IMR-90 (cell line): ENCODE measurements around the gene LCE1E.

Experiments used
- CEBPB ChIP-seq: IDR thresholded peaks from 2 replicates; pipeline ENCODE4 v1.6.1; 2012; ENCODE audit warnings: low read depth, low read length, improper control_type of control experiment
- CHD1 ChIP-seq: IDR thresholded peaks from 2 replicates; pipeline ENCODE4 v1.6.1; 2012; ENCODE audit warnings: low read depth, low read length, improper control_type of control experiment
- CTCF ChIP-seq: conservative IDR thresholded peaks from 2 replicates; pipeline ENCODE4 v1.5.1; 2012; ENCODE audit warnings: mild to moderate bottlenecking, low read depth, low read length, improper control_type of control experiment
- FOS ChIP-seq: fragments of 150-350 bp; IDR thresholded peaks from 2 replicates; pipeline ENCODE4 v1.6.1; 2016; ENCODE audit warnings: low read depth, low read length
- MXI1 ChIP-seq: IDR thresholded peaks from 2 replicates; pipeline ENCODE4 v1.6.1; 2012; ENCODE audit warnings: low read depth, mild to moderate bottlenecking, low read length, moderate library complexity, borderline replicate concordance
- NFE2L2 ChIP-seq: fragments of 150-350 bp; IDR thresholded peaks from 2 replicates; pipeline ENCODE4 v1.6.1; 2016; ENCODE audit warnings: low read depth, mild to moderate bottlenecking, low read length
- POLR2A ChIP-seq: IDR thresholded peaks from 2 replicates; pipeline ENCODE4 v1.6.1; 2012; ENCODE audit warnings: mild to moderate bottlenecking, low read depth, low read length
- RCOR1 ChIP-seq: IDR thresholded peaks from 2 replicates; pipeline ENCODE4 v1.6.1; 2012; ENCODE audit warnings: mild to moderate bottlenecking, low read length, improper control_type of control experiment; ENCODE audit not compliant: insufficient replicate concordance
- USF2 ChIP-seq: fragments of 150-350 bp; IDR thresholded peaks from 2 replicates; pipeline ENCODE4 v1.6.1; 2017; ENCODE audit warnings: mild to moderate bottlenecking, antibody characterized with exemption, low read length, low read depth

GRCh38 chr1:152745289-152745704 is 40.8 kb upstream of the LCE1E start:
- TF ChIP-seq NFE2L2 (no peak), CTCF (no peak), RCOR1 (no peak), POLR2A (no peak), MXI1 (no peak), CEBPB (peak; percentile 52; the same call in 1 of the 2 replicates), FOS (no peak), CHD1 (no peak), USF2 (peak; percentile 84)
